ENCODE results near the gene DNAH12. TPM values are rescaled to one million over a fixed set of nuclear protein-coding genes. Genes with fewer than 3 reads are reported as not detected.
"Not testable (repeated sequence)": the region's sequence is repeated elsewhere in the genome, so short reads cannot be mapped to it uniquely, and the experiment has no call there.

Gene DNAH12
- polyA plus RNA-seq, 3 donors = 0.03 TPM; not detected in 2

DNA sequence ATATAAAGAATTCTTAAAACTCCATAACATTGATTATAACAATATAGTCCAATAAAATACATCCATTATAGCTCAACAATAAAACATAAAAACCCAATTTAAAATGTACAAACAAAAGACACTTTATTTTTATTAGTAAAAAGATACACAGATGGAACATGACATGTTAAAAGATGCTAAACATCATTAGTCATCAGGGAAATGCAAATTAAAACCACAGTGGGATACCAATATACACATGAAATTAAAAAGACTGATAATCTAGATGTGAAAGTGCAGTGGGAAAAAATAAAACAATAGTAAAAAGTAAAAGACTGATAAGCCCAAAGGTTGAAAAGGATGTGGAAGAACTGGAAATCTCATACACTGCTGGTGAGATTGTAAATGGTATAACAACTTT is 46.2 kb downstream of the DNAH12 start:
- no peaks in the 10 kb centered on the region for H3K79me2 ChIP-seq (ENCODE audit: insufficient read depth, low read length)
- no peaks in the 10 kb centered on the region for H3K4me1 Mint-ChIP-seq
- H3K4me3 ChIP-seq (replicated peaks in 1 of 3; ENCODE audit: low read depth in 2 of 3, low read length in 3 of 3) = no peak overlapping the region
- H4K20me1 ChIP-seq (ENCODE audit: insufficient read depth, low read length) = no peaks in the 10 kb centered on the region
- no peak overlapping the region for H3K27ac ChIP-seq (ENCODE audit: low read depth in 1 of 2, low read length in 2 of 2)
- no peak for DNase-seq
- H3K9me3 Mint-ChIP-seq = peaks cover 0 to 3% (median 0%) of the 10 kb centered on the region in 7 donors
- H3K36me3 Mint-ChIP-seq = no peaks in the 10 kb centered on the region
- TF ChIP-seq, protein P1, sequence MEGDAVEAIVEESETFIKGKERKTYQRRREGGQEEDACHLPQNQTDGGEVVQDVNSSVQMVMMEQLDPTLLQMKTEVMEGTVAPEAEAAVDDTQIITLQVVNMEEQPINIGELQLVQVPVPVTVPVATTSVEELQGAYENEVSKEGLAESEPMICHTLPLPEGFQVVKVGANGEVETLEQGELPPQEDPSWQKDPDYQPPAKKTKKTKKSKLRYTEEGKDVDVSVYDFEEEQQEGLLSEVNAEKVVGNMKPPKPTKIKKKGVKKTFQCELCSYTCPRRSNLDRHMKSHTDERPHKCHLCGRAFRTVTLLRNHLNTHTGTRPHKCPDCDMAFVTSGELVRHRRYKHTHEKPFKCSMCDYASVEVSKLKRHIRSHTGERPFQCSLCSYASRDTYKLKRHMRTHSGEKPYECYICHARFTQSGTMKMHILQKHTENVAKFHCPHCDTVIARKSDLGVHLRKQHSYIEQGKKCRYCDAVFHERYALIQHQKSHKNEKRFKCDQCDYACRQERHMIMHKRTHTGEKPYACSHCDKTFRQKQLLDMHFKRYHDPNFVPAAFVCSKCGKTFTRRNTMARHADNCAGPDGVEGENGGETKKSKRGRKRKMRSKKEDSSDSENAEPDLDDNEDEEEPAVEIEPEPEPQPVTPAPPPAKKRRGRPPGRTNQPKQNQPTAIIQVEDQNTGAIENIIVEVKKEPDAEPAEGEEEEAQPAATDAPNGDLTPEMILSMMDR (IDR thresholded peaks at IDR 0.05) = no peak
- H3K27ac Mint-ChIP-seq = no peak overlapping the region
- no peaks in the 10 kb centered on the region for H3K4me1 ChIP-seq (ENCODE audit: control insufficient read depth in 1 of 2, insufficient read depth in 2 of 2, low read length in 2 of 2)
- H3K4me2 ChIP-seq (replicated peaks; ENCODE audit: extremely low read depth, low read length, poor library complexity, severe bottlenecking) = no peak overlapping the region
- intact Hi-C loops (cut with micrococcal nuclease) = no loop called here
- no peaks in the 10 kb centered on the region for H3K9me3 ChIP-seq (replicated peaks in 1 of 2; ENCODE audit: control insufficient read depth in 1 of 2, insufficient read depth in 1 of 2, low read length in 2 of 2)
- no peak overlapping the region for H3K4me3 Mint-ChIP-seq
- no peaks in the 10 kb centered on the region for H3K27me3 ChIP-seq (ENCODE audit: control insufficient read depth in 2 of 2, insufficient read depth in 2 of 2, low read length in 2 of 2)
- H2AFZ ChIP-seq (ENCODE audit: insufficient read depth, low read depth, low read length, poor library complexity, severe bottlenecking) = no peak overlapping the region
- peaks cover 0 to 3% (median 1%) of the 10 kb centered on the region in 3 donors for H3K27me3 Mint-ChIP-seq (ENCODE audit: low read depth in 3 of 3)
- H3K9ac ChIP-seq (ENCODE audit: insufficient read depth, low read length, poor library complexity, severe bottlenecking) = no peak overlapping the region
- no peaks in the 10 kb centered on the region for H3K36me3 ChIP-seq (replicated peaks in 1 of 2; ENCODE audit: control insufficient read depth in 1 of 2, insufficient read depth in 2 of 2, low read length in 2 of 2)

DNA sequence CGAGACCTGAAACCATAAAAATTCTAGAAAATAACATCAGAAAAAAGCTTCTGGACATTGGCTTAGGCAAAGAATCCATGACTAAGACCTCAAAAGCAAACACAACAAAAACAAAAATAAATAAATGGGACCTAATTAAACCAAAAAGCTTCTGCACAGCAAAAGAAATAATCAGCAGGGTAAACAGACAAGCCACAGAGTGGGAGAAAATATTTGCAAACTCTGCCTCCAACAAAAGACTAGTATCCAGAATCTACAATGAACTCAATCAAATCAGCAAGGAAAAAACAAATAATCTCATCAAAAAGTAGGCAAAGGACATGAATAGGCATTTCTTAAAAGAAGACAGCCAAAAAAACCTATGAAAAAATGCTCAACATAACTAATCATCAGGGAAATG is 59.6 kb downstream of the DNAH12 start:
- intact Hi-C loops (cut with micrococcal nuclease) = no loop called here
- WGBS (ENCODE audit: insufficient coverage) = no CpG with 5 or more reads among the region's 1 CpG
- Mint-ChIP-seq H3K27ac (no peak overlapping the region), H3K27me3 (ENCODE audit: low read depth in 3 of 3) (peaks cover 0 to 3% (median 2%) of the 10 kb centered on the region in 3 donors), H3K9me3 (peaks cover 0 to 6% (median 5%) of the 10 kb centered on the region in 7 donors), H3K4me3 (no peak overlapping the region), H3K36me3 (no peaks in the 10 kb centered on the region), H3K4me1 (no peaks in the 10 kb centered on the region)
- TF ChIP-seq, protein P1 (IDR thresholded peaks at IDR 0.05) = no peak
- no peak for DNase-seq
- H3K36me3 ChIP-seq (replicated peaks in 1 of 2; ENCODE audit: control insufficient read depth in 1 of 2, insufficient read depth in 2 of 2, low read length in 2 of 2) = no peaks in the 10 kb centered on the region
- H4K20me1 ChIP-seq (ENCODE audit: insufficient read depth, low read length) = no peaks in the 10 kb centered on the region
- H3K9me3 ChIP-seq (replicated peaks in 1 of 2; ENCODE audit: control insufficient read depth in 1 of 2, insufficient read depth in 1 of 2, low read length in 2 of 2) = no peaks in the 10 kb centered on the region
- H3K4me3 ChIP-seq (replicated peaks in 1 of 3; ENCODE audit: low read depth in 2 of 3, low read length in 3 of 3) = no peak overlapping the region
- no peak overlapping the region for H3K9ac ChIP-seq (ENCODE audit: insufficient read depth, low read length, poor library complexity, severe bottlenecking)
- no peaks in the 10 kb centered on the region for H3K4me1 ChIP-seq (ENCODE audit: control insufficient read depth in 1 of 2, insufficient read depth in 2 of 2, low read length in 2 of 2)
- H2AFZ ChIP-seq (ENCODE audit: insufficient read depth, low read depth, low read length, poor library complexity, severe bottlenecking) = no peak overlapping the region
- no peak overlapping the region for H3K27ac ChIP-seq (ENCODE audit: low read depth in 1 of 2, low read length in 2 of 2)
- no peaks in the 10 kb centered on the region for H3K27me3 ChIP-seq (ENCODE audit: control insufficient read depth in 2 of 2, insufficient read depth in 2 of 2, low read length in 2 of 2)
- H3K79me2 ChIP-seq (ENCODE audit: insufficient read depth, low read length) = no peaks in the 10 kb centered on the region
- H3K4me2 ChIP-seq (replicated peaks; ENCODE audit: extremely low read depth, low read length, poor library complexity, severe bottlenecking) = no peak overlapping the region

DNA sequence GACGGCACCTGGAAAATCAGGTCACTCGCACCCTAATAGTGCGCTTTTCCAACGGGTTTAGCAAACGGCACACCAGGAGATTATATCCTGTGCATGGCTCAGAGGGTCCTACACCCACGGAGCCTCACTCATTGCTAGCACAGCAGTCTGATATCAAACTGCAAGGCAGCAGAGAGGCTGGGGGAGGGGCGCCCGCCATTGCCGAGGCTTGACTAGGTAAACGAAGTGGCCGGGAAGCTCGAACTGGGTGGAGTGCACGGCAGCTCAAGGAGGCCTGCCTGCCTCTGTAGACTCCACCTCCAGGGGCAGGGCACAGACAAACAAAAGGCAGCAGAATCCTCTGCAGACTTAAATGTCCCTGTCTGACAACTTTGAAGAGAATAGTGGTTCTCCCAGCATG is 67.0 kb downstream of the DNAH12 start:
- H3K27ac ChIP-seq (ENCODE audit: low read depth in 1 of 2, low read length in 2 of 2); H3K9me3 ChIP-seq (replicated peaks in 1 of 2; ENCODE audit: control insufficient read depth in 1 of 2, insufficient read depth in 1 of 2, low read length in 2 of 2); DNase-seq; H3K36me3 ChIP-seq (replicated peaks in 1 of 2; ENCODE audit: control insufficient read depth in 1 of 2, insufficient read depth in 2 of 2, low read length in 2 of 2); H3K4me1 ChIP-seq (ENCODE audit: control insufficient read depth in 1 of 2, insufficient read depth in 2 of 2, low read length in 2 of 2); H3K4me3 Mint-ChIP-seq; H3K4me2 ChIP-seq (replicated peaks; ENCODE audit: extremely low read depth, low read length, poor library complexity, severe bottlenecking); H3K4me1 Mint-ChIP-seq; H3K79me2 ChIP-seq (ENCODE audit: insufficient read depth, low read length); H3K9ac ChIP-seq (ENCODE audit: insufficient read depth, low read length, poor library complexity, severe bottlenecking); intact Hi-C loops (cut with micrococcal nuclease); H3K27me3 Mint-ChIP-seq (ENCODE audit: low read depth in 3 of 3); H3K36me3 Mint-ChIP-seq; H3K4me3 ChIP-seq (replicated peaks in 1 of 3; ENCODE audit: low read depth in 2 of 3, low read length in 3 of 3); H3K27me3 ChIP-seq (ENCODE audit: control insufficient read depth in 2 of 2, insufficient read depth in 2 of 2, low read length in 2 of 2); H2AFZ ChIP-seq (ENCODE audit: insufficient read depth, low read depth, low read length, poor library complexity, severe bottlenecking); H4K20me1 ChIP-seq (ENCODE audit: insufficient read depth, low read length); H3K27ac Mint-ChIP-seq: not testable (repeated sequence)
- H3K9me3 Mint-ChIP-seq = peaks cover 17 to 27% (median 22%) of the 10 kb centered on the region in 7 donors
- 100% methylated on average over 12 of the region's 13 CpGs for WGBS (ENCODE audit: insufficient coverage)

Measured in CD14-positive monocyte (primary cell).